WI38 (cell line): Measurements from ENCODE around the gene COG4.

Source experiments
- H3K4me3 ChIP-seq: 2 replicates; pipeline ENCODE4 v1.5.1; 2011; ENCODE audit warnings: low read depth, mild to moderate bottlenecking, control low read depth, low read length
- TF ChIP-seq, protein P1 (sequence below): IDR thresholded peaks from 2 replicates; pipeline ENCODE4 v1.5.1; 2012; ENCODE audit warnings: low read depth, mild to moderate bottlenecking, control low read depth, low read length

COG4 gene

GRCh38 chr16:70493802-70494201, 29.6 kb downstream of the COG4 start:
- TF ChIP-seq, protein P1, sequence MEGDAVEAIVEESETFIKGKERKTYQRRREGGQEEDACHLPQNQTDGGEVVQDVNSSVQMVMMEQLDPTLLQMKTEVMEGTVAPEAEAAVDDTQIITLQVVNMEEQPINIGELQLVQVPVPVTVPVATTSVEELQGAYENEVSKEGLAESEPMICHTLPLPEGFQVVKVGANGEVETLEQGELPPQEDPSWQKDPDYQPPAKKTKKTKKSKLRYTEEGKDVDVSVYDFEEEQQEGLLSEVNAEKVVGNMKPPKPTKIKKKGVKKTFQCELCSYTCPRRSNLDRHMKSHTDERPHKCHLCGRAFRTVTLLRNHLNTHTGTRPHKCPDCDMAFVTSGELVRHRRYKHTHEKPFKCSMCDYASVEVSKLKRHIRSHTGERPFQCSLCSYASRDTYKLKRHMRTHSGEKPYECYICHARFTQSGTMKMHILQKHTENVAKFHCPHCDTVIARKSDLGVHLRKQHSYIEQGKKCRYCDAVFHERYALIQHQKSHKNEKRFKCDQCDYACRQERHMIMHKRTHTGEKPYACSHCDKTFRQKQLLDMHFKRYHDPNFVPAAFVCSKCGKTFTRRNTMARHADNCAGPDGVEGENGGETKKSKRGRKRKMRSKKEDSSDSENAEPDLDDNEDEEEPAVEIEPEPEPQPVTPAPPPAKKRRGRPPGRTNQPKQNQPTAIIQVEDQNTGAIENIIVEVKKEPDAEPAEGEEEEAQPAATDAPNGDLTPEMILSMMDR, result no peak
- no peak overlapping the region for H3K4me3 ChIP-seq

DNA sequence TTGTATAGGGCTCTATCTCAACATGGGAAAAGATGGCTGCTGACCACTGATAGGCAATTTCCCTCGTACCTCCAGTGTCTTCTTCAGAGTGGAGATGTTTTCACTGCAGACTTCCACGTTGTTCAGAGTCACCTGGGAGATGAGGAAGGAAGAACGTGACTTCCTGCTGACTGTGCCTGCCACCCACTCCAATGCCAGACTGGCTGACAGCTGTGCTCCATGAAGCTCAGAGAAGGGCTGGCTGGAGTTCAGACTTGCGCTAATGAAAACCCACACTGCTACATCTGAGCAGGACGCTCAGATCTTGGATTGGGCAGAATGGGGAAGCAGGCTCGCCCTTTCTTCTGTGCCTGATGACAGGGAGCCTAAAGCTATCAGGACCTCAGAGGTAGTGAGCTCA, 33.1 kb downstream of the COG4 start:
- H3K4me3 ChIP-seq, result no peak overlapping the region
- TF ChIP-seq, protein P1, result no peak

GRCh38 chr16:70484867-70485266, 38.5 kb downstream of the COG4 start:
- TF ChIP-seq, protein P1, result no peak
- H3K4me3 ChIP-seq, result no peak overlapping the region

- no peak overlapping the region for H3K4me3 ChIP-seq
- TF ChIP-seq, protein P1, result no peak
These were observed 39.9 kb downstream of the COG4 start for GRCh38 chr16:70483426-70483825.

DNA sequence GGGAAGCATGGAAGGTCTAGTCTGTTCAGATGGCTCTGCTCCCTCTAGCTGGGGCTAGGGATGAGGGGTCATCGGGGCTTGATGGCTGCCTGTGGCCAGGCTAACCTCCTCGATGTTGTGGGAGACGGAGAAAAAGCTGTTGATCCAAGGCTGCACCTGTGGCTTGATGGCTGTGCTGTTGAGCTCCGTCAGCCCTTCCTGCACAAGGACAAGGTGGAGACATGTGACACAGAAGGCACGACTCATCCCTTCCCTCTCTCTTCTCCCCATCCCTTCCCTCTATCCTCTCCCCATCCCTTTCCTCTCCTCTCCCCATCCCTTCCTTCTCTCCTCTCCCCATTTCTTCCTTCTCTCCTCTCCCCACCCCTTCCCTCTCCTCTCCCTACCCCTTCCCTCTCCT, 40.7 kb downstream of the COG4 start:
- no peak overlapping the region for H3K4me3 ChIP-seq
- TF ChIP-seq, protein P1, result no peak

GRCh38 chr16:70481929-70482536, 41.3 kb downstream of the COG4 start:
- TF ChIP-seq, protein P1, result no peak
- H3K4me3 ChIP-seq, result no peak overlapping the region

DNA sequence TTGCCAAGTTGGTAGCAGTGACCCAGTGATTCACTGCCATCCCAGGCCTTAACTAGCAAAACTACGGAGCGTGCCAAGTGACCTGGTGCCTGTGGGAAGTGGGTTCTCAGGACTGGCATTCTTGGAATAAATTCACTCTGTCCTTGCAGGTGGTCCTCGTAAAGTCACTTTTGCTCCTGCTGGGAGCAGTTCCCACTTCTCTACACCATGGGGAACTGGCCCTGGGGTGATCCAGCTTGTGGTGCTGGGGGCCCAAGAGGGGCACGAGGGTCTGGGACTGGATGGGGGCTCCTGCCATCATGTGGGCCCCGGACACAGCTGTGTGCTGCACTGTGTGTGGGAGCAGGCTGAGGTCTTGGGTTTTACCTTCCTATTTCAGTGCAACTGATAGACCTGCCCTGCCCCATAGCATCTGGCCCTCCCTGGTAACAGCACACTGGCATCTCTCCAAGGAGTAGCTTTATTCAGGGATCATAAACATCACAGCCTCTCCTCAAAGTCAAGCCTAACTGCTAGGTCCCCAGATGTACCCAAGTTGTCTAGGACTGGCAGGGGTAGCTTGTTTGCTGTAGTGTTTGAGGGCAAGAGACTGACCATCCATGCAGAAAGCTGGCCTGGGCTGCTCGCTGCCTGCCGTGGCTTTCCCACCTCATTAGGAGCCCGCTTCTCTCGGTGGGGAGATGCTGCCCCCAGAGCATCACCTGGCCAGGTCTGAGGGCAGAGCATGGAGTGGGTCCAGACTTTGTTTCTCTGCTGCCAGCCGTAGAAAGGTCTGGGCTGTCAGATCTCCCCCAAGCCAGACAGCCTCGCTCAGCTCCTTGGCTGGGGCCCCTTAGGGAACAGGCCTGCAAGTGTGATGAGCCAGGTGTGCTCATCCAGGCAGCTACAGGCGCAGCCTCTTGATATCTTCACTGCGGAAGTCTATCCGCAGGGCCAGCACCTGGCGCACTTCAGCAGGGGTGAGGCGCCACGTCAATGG, 42.9 kb downstream of the COG4 start:
- TF ChIP-seq, protein P1, result no peak
- no peak overlapping the region for H3K4me3 ChIP-seq
